ENCODE measurements around the gene EP400. TPM values are rescaled to one million over a fixed set of nuclear protein-coding genes. Genes with fewer than 3 reads are reported as not detected.

Gene EP400
- total RNA-seq, 1 experiment from 2014 or later: 61.7 TPM

DNA sequence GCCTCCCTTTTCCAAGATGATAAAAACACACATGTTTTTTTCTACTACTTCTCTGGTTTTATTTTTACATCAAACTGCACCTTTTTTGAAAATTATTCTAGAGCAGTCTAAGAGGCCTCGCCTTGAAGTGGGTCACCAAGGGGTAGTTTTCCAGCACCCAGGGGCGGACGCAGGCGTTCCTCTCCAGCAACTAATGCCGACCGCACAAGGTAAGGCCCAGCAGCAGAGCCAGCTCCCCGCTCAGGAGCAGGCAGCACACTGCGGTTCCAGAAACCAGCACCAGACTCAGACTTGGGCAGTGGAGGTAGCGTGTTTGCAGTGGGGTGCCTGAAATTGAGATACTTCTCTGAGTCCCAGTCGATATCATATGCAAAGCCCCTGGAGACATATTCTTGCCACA is 31.6 kb downstream of the EP400 start:
- TF ChIP-seq, protein P1, sequence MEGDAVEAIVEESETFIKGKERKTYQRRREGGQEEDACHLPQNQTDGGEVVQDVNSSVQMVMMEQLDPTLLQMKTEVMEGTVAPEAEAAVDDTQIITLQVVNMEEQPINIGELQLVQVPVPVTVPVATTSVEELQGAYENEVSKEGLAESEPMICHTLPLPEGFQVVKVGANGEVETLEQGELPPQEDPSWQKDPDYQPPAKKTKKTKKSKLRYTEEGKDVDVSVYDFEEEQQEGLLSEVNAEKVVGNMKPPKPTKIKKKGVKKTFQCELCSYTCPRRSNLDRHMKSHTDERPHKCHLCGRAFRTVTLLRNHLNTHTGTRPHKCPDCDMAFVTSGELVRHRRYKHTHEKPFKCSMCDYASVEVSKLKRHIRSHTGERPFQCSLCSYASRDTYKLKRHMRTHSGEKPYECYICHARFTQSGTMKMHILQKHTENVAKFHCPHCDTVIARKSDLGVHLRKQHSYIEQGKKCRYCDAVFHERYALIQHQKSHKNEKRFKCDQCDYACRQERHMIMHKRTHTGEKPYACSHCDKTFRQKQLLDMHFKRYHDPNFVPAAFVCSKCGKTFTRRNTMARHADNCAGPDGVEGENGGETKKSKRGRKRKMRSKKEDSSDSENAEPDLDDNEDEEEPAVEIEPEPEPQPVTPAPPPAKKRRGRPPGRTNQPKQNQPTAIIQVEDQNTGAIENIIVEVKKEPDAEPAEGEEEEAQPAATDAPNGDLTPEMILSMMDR (conservative IDR thresholded peaks at IDR 0.05): no peak
- Histone ChIP-seq H4K8ac (replicated peaks; ENCODE audit: insufficient read length, low read depth, low read length) (no peak overlapping the region), H2BK15ac (ENCODE audit: low read depth, low read length) (no peak overlapping the region), H4K20me1 (ENCODE audit: control insufficient read depth, insufficient read depth, insufficient read length) (no peaks in the 10 kb centered on the region), H2BK120ac (ENCODE audit: low read depth, low read length, poor library complexity, severe bottlenecking) (no peak overlapping the region), H2BK20ac (ENCODE audit: low read depth, low read length, poor library complexity, severe bottlenecking) (no peak overlapping the region), H3K27ac (ENCODE audit: insufficient read length, low read depth, low read length) (no peak overlapping the region), H3K9ac (ENCODE audit: extremely low read depth, insufficient read length, low read length) (no peak overlapping the region), H3K23me2 (ENCODE audit: insufficient read length, low read depth, low read length, poor library complexity, severe bottlenecking) (no peaks in the 10 kb centered on the region), H3K14ac (ENCODE audit: insufficient read depth, low read length) (no peak overlapping the region; the same call in 1 of the 2 replicates), H3K4me2 (ENCODE audit: insufficient read depth, insufficient read length, low read length) (no peak overlapping the region), H3K56ac (ENCODE audit: insufficient read length, low read depth, low read length) (no peak overlapping the region), H3K27me3 (ENCODE audit: insufficient read depth, low read length) (no peaks in the 10 kb centered on the region), H2AK5ac (ENCODE audit: insufficient read length, low read length) (no peak overlapping the region), H3K4me1 (ENCODE audit: insufficient read depth, low read length) (no peaks in the 10 kb centered on the region), H3K18ac (ENCODE audit: insufficient read length, low read depth, low read length) (no peak overlapping the region), H2AFZ (ENCODE audit: low read length) (no peak overlapping the region), H4K91ac (ENCODE audit: insufficient read length, low read depth, low read length) (no peak overlapping the region), H3K79me1 (ENCODE audit: insufficient read depth, low read depth, low read length, poor library complexity, severe bottlenecking) (peaks cover 5% of the 10 kb centered on the region), H4K5ac (ENCODE audit: insufficient read length, low read depth, low read length) (no peak overlapping the region), H2BK5ac (ENCODE audit: insufficient read length, low read length) (no peak overlapping the region), H2BK12ac (ENCODE audit: insufficient read length, low read depth, low read length) (no peak overlapping the region), H3K23ac (ENCODE audit: insufficient read length, low read depth, low read length) (no peak overlapping the region), H3K79me2 (ENCODE audit: insufficient read depth, low read length) (no peaks in the 10 kb centered on the region), H3T11ph (ENCODE audit: low read length) (no peak overlapping the region), H3K9me3 (ENCODE audit: control insufficient read depth, low read depth, low read length) (no peaks in the 10 kb centered on the region), H3K4ac (ENCODE audit: low read depth, low read length) (no peak overlapping the region)
- H3K27ac Mint-ChIP-seq: no peak overlapping the region
- H3K36me3 Mint-ChIP-seq (ENCODE audit: insufficient read depth in 1 of 3, low read depth in 3 of 3): peaks cover 10 to 61% (median 40%) of the 10 kb centered on the region in 3 experiments
- H3K9me3 Mint-ChIP-seq: no peaks in the 10 kb centered on the region
- no CpG with 5 or more reads among the region's 10 CpGs for WGBS (ENCODE audit: extremely low coverage, insufficient read length, low lambda C conversion rate)
- DNase-seq: no peak
- no peaks in the 10 kb centered on the region for H3K27me3 Mint-ChIP-seq (ENCODE audit: low read depth)
- peaks cover 5 to 6% of the 10 kb centered on the region in 2 experiments for H3K4me1 Mint-ChIP-seq
- no peak overlapping the region for H3K4me3 Mint-ChIP-seq
